ENCODE data around the gene SPOP.
"Not testable (repeated sequence)": the region's sequence is repeated elsewhere in the genome, so short reads cannot be mapped to it uniquely, and the experiment has no call there.

The SPOP gene

DNA sequence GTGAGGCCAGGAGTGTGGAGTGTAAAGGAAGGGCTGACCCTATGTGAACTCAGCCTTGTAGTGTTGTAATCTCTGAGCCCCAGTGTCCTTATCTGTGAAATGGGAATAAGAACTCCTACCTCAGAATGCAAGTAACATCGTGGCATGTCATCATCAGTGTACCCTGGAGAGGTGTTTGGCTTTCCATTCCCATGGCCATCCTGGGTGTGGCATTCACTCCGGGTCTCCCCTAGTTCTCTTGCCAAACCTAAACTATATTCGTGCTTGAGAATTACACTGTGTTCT lies 100.3 kb downstream of the SPOP start:
- H3K4me3 ChIP-seq (ENCODE audit: low read depth, low read length) = no peak overlapping the region

DNA sequence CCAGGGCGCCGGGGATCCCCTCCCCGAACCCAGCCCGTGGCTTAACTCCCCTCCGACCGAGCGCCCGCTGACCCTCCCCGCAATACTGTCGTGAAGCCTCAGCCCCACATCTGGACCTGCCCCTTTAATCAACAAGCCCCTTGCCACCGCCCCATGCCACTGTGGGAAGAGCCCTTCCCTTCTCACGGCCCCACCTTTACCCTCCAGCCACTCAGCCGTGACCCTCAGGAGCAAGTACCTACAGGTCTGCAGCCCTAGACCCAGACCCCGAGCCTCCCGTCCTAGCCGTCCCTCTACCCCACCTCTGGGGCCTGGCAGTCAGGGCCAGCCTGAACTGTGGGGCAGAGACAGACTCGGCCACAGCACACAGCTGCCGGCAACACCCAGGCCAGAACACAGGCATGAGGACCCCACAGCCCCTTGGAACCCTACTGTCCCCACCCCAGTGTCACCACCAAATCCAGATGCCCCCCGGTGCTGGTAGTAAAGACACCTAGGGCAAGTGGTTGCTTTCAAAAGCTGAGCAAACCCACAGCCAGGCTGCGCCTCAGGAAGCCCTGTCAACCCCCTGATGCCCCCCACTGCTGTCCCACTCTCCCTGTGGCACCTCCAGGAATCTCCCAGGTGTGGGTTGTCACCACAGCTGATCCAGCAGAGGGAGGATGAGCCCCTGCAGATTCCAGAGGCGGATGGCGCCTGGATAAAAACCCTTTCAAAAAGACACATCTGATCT lies 100.8 kb downstream of the SPOP start:
- no peak for DNase-seq (ENCODE audit: low read depth)
- H3K4me3 ChIP-seq (ENCODE audit: low read depth, low read length) = peak overlapping the region; percentile 57

More for the DNA sequence above, 100.3 kb downstream of the SPOP start:
- no peak for DNase-seq (ENCODE audit: low read depth)

DNA sequence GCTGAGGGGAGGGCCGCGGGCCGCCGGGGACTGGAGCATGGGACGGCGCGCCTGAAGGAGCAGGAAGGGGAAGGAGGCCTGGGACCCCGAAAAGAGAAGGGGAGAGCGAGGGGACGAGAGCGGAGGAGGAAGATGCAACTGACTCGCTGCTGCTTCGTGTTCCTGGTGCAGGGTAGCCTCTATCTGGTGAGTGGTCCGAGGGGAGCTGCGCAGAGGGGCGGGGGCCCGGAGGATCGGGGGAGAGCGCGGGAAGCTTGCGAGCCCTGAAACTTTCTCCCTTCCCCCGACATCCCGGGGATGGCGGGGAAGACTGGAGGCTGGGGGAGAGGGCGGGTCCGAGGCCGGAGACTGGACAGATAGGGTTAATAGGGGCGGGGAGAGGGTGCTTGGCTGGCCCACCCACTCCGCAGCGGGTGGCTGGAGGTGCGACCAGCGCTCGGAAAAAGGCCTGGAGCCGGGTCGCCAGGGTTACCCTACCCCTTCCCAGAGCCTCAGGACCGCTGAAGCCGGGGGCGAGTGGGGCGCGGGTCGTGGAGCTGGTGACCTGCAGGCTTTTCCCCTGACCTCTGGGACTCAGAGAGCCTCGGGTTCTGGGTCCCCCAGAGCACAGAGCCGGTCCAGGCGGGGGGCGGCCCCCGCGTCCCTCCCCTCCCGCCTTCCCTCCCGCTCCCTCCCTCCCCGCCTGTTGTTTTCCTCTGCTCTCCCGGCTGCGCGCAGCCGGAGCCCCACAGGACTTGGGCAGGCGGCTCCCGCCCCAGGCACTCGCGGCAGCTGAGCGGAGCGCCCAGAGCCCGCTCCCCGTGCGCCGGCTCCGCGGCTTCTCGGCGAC lies 101.6 kb downstream of the SPOP start:
- peak overlapping the region; percentile 57 for H3K4me3 ChIP-seq (ENCODE audit: low read depth, low read length)
- DNase-seq (ENCODE audit: low read depth) = no peak

DNA sequence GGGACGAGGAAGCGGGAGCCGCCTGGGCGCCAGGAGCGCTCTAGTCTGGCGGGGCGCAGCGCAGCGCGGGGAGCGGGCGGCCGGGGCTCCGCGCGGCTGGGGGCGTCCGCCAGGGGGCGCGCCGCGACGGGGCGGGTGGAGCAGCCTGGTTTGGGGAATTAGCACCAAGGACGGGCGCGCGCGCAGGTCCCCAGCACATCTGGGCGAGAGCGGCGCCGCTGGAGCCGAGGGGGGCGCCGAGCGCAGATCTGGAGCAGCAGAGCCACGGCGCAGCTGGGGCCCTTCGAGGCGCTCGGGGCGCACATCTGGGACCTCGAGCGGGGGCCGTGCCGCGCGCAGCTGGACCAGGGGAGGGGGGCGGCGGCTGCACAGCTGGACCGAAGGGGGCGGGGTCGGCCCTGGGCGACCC lies 102.2 kb downstream of the SPOP start, which contains the start of gene NXPH3:
Gene NXPH3 (plus strand): TSS at position 193 of the 409 bp plus-strand sequence. CDS start 349 bp downstream, outside the sequence.
- peak within 1 kb of the TSS; percentile 57 for H3K4me3 ChIP-seq (ENCODE audit: low read depth, low read length)
- no peak for DNase-seq (ENCODE audit: low read depth)

DNA sequence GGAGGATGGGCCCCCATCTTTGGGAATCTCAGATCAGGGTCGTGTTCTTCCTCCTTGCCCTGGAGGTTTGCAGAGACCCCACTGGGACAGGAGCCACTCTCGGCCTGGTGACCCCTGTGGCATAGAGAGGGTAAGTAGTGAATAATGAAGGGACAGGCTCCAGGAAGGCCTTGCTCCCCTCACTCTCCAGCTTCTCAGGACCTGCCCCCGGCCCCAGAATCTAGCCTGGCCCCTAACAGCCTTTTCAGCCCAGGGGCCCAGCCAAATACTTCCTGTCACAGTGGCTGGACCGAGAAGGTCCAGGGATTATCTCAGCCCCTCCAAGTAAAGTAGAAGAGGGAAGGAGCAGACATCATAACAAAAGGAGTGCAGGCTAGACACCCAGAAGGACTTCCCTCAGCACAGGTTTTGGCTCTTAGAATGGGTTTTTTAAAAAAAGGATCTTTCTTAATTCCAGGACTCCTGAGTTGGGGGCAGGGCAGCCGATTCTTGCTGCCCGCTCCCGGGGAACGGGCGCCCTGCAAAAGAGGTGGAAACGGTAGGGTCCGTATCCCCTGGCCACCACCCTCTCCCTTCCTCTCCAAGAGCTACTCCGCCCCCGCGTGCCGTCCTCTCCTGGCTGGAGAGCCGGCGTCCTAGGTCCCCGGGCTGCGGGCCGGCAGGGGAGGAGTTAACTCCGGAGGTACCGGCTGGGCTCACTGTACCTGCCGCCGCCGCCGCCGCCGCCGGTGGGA lies 102.8 kb downstream of the SPOP start:
- H3K4me3 ChIP-seq (ENCODE audit: low read depth, low read length) = peak overlapping the region; percentile 13
- DNase-seq (ENCODE audit: low read depth) = no peak

DNA sequence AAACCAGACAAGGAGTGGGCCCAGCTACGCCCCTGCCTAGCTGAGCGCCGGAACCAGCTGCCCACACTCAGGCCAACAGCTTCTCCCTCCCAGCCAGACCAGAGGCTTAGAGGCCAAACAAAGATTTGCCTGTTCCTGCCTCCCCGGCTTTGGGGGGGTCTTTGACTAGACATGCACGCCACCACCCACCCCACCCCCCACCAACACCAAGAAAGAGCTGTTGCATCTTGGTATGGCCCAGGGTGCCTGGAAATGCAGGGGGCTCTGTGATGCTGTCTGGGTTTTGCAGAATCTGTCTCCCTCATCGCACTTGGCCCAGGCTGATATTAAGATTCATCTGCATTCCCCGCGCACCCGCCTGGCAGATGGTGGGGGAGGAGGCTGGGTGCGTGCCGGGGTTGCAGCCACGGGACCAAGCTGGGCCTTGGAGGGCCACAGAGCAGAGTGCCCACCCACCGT lies 103.5 kb downstream of the SPOP start:
- no peak for DNase-seq (ENCODE audit: low read depth)
- no peak overlapping the region for H3K4me3 ChIP-seq (ENCODE audit: low read depth, low read length)

DNA sequence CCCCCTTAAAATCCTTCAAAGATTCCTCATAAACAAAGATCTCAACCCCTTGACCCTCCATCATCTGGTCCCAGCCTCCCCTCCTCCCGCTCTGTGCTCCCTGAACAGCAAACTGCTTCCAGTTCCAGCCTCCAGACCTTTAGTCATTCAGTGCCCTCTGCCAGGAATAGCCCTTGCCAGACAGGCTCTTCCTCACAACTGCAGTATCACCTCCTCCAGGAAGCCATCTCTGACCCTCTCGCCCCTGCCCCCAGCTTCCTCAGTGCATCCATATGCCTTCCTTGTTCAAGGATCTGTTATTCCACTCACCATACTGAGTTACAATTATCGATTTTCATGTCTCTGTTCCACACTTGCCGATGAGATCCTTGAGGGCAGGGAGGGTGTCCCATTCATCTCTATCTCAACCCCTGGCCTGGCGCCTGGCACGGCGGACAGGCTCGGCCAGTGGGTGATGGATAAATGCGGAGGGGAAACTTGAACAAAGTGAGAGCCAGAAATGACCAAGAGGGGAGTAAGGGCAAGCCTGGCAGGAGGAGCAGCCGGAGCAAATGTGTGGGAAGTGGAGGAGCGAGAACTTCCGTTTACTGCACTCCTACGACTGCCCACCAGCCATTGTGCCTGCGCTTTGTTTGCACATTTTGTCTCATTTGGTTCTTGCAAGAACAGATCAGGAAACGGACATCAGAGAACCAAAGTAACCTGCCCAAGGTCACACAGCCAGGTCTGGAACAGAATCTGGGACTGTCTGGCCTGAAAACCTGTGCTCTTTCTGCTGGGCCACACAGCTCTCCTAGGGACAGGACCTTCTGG lies 104.2 kb downstream of the SPOP start:
- DNase-seq (ENCODE audit: low read depth) = no peak
- no peak overlapping the region for H3K4me3 ChIP-seq (ENCODE audit: low read depth, low read length)

DNA sequence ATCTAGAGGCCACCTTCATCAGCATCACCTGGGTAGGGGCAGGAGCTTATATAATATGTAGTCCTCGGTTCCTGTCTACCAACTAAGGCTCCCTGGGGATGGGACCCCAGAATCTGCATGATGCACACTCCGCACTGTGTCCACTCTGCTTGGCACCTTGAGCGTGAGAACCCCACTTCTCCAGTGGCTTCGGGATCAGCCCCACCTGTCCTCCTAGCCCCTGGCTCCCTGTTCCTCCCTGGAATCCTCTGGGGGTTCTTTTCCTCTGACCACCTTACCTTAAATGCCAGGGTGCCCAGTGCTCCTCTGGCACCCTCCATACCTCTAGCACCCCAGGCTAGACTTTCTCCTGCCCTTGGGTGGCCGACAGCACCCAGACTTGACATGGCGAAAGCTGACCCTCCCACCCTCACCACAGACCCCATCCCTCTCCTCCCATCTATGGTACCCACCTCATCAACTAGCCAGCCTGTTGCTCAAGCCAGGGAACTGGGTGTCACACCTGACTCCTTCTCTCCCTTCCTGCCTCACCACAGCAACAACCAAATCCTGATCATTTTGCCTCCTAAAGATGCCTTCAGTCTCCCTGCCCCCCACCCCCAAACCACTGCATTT lies 105.0 kb downstream of the SPOP start:
- DNase-seq (ENCODE audit: low read depth) = no peak
- no peak overlapping the region for H3K4me3 ChIP-seq (ENCODE audit: low read depth, low read length)

DNA sequence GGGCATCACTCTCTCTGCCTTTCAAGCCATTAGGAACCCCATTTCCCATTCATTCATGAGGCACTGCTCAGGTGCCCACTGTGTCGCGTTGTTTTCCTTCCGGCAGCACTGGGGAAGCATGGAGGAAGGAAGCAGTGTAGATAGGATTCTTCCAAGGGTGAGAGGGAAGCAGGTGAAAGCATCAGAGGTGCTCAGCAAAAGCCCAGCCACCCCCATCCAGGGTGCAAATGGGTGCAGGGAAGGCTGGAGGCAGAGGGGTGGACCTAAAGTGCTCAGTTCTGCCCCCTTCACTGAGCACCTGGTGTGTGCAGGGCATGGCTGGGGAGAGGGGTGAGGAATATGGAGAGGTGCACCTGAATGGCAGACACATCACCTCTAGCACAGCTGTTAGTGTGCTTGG lies 105.7 kb downstream of the SPOP start:
- DNase-seq (ENCODE audit: low read depth) = no peak
- H3K4me3 ChIP-seq (ENCODE audit: low read depth, low read length) = no peak overlapping the region

DNA sequence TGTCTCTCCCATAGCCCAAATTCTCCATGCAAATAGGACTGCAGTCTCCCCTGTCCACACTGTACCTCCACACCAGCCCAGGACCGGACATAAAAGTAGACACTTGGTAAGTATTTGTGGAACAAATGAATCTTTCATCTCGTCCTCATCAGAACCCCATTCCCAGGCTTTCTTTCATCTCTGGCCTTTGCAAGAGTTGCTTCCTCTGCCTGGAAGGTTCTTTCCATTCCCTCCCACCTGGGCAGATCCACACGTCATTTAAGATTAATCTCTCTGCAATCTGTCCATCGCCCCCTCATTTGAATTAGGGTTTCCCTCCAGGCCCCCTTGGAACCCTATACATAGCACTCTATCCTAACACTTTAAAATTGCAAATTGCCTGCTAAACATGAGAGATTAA lies 106.1 kb downstream of the SPOP start:
- DNase-seq (ENCODE audit: low read depth) = no peak
- H3K4me3 ChIP-seq (ENCODE audit: low read depth, low read length) = no peak overlapping the region

DNA sequence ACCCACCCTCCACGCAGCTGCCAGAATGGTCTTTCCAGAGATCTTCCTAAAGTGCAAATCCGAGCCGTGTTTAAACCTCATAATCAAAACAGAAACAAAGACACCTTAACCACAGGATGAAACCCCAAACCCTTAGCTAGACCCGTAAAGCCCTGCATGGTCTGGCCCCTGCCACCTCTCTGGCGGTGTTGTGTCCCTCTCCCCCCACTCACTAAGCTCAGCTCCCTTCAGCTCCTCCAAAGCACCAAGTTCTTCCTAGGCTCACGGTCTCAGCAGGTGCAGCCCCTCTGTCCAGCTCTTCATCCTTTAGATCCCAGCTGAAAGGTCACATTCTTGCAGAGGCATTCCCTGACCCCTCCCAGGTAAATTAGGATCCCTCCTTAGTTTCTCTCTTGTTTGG lies 106.6 kb downstream of the SPOP start:
- no peak overlapping the region for H3K4me3 ChIP-seq (ENCODE audit: low read depth, low read length)
- DNase-seq (ENCODE audit: low read depth) = no peak

DNA sequence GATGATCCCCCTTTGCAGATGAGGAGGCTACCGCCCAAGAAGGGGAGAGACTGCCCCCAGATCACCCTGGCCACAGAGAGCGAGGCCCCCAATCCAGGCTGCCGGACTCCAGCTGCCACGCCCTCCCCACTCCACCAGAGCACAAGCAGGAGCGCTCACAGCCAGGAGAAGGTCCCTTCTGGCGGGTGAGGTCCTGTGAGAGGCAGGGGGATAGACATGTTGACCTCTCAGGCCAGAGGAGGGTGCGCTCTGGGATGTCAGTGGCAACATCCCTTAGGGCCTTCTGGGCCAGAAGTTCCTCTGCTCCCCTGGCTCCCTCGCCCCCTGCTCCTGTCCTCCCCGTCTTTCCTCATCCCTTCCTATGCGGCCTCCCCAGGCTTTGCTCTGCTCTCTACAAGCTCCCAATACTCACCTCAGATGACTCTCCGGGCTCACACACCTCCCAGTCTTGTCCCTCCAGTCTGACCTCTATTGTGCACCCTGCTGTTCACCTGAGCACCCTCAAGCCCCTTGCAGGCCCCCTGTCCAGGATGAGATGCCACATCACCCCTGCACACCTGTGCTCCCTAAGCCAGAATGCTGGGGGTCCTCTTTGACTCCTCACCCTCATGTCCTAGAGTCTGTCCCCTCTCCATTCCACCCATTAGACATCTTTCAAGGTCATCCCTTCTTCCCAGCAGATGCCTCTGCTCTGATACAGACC lies 107.2 kb downstream of the SPOP start:
- H3K4me3 ChIP-seq (ENCODE audit: low read depth, low read length) = no peak overlapping the region
- no peak for DNase-seq (ENCODE audit: low read depth)

DNA sequence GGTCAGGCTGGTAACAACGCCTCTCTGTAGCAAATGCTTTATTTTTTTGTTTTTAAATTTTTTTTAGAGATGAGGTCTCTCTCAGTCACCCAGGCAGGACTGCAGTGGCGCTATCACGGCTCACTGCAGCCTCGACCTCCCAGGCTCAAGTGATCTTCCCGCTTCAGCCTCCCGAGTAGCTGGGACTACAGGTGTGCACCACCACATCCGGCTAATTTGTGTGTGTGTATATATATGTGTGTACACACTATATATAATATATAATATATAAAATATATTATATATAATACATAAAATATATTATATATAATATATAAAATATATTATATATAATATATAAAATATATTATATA lies 109.2 kb downstream of the SPOP start:
- not testable (repeated sequence) for H3K4me3 ChIP-seq (ENCODE audit: low read depth, low read length); DNase-seq (ENCODE audit: low read depth)

DNA sequence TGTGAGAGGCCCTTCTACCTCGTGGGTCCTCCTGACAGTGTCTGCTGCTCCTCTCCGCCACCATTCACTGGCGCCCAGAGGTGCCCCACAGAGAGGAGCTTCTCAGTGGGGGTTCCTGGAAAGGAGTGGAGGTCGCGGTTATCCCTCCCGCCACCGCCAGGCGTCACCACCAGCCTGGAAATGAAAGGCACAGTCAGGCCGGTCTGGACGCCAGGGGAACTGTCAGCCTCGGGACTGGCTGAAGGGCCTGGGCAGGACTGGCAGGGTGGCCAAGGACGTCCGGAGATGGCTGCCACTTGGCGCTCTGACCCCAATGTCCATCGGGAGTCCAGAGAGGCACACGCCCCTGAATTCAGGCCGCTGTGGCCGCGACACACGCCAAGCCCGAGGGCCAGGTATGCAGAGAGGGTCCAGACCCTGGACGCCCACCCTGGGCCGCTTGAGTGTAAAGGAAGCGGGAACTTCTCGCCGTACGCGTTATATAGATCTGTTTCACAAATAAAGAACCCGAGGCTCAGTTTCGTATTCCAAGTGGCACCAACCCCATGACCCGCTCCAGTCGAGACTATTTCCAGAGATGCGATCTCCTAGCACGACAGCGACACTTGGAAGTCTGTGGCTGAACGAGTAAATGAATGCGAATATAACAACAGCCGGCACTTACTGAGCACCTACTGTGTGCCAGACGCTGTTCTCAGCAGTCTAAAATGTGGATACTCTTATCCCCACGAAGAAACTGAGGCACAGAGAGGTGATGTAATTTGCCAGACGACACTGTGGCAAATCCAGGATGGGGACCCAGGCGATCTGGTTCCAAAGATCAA lies 109.8 kb downstream of the SPOP start:
- H3K4me3 ChIP-seq (ENCODE audit: low read depth, low read length) = peak overlapping the region; percentile 39
- DNase-seq (ENCODE audit: low read depth) = no peak

DNA sequence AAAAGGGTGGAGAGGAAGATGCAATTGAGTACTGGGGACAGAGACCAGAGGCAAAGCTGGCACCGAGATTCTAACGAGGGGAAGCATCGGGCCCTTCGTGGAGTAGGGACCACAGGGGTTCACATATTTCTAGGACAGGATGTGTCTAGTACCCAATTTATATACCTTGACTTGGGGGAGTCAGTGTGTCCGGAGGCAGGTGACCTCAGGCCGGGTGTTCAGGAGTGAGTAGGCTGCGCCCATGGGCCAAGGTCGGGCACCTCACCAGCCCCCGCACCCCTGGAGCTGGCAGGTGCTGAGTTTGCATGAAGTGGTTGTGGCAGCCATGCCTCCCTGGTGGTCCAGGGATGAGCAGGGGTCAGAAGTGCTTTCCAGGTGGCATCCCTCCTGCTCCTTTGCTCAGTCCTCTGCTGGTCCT lies 110.8 kb downstream of the SPOP start:
- no peak overlapping the region for H3K4me3 ChIP-seq (ENCODE audit: low read depth, low read length)
- DNase-seq (ENCODE audit: low read depth) = no peak

DNA sequence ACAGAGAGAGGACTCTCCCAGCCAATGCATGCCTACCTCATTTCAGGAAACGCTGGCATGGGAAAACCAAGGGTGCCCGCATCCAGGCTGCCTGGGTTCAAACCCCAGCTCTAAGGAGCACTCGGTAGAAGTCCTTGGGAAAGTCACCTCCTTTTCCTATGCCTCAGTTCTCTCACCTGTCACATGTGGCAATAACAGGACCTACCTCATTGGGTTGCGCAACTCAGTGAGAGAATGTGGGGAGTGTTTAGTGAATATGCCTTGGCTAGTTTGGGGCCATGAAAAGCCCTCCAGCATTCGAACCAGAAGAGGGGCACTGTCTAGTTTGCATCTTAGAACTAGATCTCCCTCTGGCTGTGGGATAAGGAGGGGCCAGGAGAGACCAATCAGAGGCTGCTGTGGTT lies 111.2 kb downstream of the SPOP start:
- DNase-seq (ENCODE audit: low read depth) = no peak
- no peak overlapping the region for H3K4me3 ChIP-seq (ENCODE audit: low read depth, low read length)

DNA sequence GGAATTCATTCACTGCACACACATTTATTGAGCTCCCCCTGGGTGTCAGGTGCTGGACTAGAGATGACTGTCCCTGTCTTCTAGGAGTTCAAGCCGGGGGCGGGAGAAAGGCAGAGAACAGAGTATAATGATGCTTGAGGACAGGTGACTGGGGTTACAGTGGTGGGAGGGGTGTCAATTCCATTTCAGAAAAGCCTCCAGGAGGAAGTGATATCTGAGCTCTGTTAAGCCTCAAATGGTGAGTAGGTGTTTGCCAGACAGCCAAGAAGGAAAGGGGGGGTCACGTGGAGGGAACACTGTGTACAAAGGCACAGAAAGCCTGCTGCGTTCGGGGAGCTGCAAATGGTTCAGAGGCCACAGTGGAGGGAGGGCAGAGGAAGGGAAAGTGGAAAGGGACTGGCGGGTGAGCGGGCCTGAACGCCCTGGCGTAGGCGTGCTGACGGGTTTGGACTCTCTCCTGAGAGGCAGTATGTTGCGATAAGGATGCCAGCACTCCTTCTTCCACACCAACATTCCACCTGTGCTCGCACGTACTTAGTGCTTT lies 111.9 kb downstream of the SPOP start:
- H3K4me3 ChIP-seq (ENCODE audit: low read depth, low read length) = no peak overlapping the region
- peak; percentile 72 for DNase-seq (ENCODE audit: low read depth)

Data from skeletal muscle cell (primary cell).